Measurements from ENCODE around the gene ASCL1. TPM values are rescaled to one million over a fixed set of nuclear protein-coding genes. Genes with fewer than 3 reads are reported as not detected.

ASCL1 gene
- total and polyA plus RNA-seq, 12 donors, result not detected

DNA sequence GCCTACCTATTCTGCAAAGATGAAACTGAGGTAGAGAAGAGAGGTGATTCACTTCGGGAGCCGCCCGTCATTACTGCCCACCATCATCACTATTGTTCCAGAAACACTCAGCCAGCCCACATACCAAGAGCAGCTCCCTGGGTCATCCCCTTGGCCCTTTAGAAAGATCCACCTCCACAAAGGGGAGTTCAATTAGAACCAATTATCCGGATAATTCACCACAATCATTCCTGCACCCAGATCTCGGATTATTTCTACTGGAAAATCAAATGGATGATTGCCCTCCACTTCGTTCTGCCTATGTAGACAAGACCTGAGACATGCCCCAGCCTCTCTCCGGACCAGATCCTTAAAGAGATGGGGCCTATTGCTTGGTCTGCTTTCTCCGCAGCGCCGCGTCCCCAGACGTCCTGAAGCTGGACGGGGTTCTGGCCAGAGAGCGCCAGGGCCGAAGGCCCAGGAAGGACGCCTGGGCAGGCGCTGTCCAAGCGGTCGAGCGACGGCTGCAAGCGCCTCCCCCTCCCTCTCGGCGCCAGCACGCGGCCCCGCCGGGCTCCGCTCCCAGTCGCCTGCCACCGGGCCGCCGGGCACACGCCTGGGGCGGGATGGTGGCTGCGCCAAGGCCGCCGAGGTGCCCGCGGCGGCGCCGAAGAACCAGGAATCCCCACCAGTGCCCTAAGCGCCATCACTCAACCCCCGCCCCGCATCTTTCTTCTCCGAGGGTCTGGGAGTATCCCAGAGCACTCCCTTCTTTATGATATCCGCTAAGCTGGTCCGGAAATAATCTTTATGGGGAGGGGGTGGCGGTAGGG, 1.3 kb upstream of the ASCL1 start:
- Histone ChIP-seq H3K4me1 (peaks cover 2 to 22% (median 7%) of the 10 kb centered on the region in 9 donors), H3K27ac (no peak overlapping the region), H3K9me3 (no peaks in the 10 kb centered on the region), H3K36me3 (no peaks in the 10 kb centered on the region), H3K27me3 (peaks cover 12 to 100% (median 97%) of the 10 kb centered on the region in 7 donors), H3K4me3 (no peak overlapping the region)
- intact Hi-C loops (cut with DNase I), result no loop called here
- peak in 1 of 8 donors; percentile 22 for ATAC-seq
- whole genome bisulfite sequencing, 2 donors, result 2 to 3% methylated on average over 50 of the region's 50 CpGs
- no peak for DNase-seq
- TF ChIP-seq, protein P1, sequence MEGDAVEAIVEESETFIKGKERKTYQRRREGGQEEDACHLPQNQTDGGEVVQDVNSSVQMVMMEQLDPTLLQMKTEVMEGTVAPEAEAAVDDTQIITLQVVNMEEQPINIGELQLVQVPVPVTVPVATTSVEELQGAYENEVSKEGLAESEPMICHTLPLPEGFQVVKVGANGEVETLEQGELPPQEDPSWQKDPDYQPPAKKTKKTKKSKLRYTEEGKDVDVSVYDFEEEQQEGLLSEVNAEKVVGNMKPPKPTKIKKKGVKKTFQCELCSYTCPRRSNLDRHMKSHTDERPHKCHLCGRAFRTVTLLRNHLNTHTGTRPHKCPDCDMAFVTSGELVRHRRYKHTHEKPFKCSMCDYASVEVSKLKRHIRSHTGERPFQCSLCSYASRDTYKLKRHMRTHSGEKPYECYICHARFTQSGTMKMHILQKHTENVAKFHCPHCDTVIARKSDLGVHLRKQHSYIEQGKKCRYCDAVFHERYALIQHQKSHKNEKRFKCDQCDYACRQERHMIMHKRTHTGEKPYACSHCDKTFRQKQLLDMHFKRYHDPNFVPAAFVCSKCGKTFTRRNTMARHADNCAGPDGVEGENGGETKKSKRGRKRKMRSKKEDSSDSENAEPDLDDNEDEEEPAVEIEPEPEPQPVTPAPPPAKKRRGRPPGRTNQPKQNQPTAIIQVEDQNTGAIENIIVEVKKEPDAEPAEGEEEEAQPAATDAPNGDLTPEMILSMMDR (IDR thresholded peaks at IDR 0.05), result no peak

DNA sequence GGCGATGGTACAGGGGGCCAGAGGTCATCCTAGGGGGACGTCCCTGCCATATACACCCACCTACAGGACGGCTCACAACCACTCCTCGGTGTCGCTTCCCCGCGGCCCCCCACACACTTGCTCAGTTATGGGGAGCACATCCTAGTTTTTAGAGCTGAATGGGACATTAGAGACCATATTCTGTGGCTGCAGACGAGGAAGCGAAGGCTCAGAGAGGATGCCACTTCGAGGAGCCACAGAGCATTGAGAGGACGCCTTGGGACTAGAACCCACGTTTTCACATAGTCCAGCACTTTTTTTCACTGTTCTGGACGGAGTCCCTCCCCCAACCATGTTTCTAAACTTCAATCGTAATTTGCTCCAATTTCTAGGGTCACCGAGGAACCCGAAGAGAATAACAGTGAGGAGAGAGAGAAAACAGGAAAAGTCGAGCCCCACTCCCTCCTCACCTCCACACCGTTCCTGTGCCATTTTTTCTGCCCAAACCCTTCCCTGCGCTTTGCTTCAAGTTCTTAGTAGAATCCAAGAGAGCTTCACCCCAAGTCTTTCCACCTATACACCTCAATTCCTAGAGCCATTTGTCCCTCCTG, 641 bp upstream of the ASCL1 start:
- no peaks in the 10 kb centered on the region for H3K9me3 ChIP-seq
- TF ChIP-seq, protein P1 (IDR thresholded peaks at IDR 0.05), result no peak
- peaks cover 2 to 22% (median 7%) of the 10 kb centered on the region in 9 donors for H3K4me1 ChIP-seq
- ATAC-seq, result no peak
- no peak for DNase-seq
- 2 to 3% methylated on average over 19 of the region's 19 CpGs for WGBS, 2 donors
- H3K27me3 ChIP-seq, result peaks cover 12 to 100% (median 97%) of the 10 kb centered on the region in 7 donors
- H3K4me3 ChIP-seq, result no peak overlapping the region
- intact Hi-C loops (cut with DNase I), result no loop called here
- no peak overlapping the region for H3K27ac ChIP-seq
- H3K36me3 ChIP-seq, result no peaks in the 10 kb centered on the region

DNA sequence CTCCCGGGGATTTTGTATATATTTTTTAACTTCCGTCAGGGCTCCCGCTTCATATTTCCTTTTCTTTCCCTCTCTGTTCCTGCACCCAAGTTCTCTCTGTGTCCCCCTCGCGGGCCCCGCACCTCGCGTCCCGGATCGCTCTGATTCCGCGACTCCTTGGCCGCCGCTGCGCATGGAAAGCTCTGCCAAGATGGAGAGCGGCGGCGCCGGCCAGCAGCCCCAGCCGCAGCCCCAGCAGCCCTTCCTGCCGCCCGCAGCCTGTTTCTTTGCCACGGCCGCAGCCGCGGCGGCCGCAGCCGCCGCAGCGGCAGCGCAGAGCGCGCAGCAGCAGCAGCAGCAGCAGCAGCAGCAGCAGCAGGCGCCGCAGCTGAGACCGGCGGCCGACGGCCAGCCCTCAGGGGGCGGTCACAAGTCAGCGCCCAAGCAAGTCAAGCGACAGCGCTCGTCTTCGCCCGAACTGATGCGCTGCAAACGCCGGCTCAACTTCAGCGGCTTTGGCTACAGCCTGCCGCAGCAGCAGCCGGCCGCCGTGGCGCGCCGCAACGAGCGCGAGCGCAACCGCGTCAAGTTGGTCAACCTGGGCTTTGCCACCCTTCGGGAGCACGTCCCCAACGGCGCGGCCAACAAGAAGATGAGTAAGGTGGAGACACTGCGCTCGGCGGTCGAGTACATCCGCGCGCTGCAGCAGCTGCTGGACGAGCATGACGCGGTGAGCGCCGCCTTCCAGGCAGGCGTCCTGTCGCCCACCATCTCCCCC, 777 bp downstream of the ASCL1 start:
- H3K9me3 ChIP-seq, result peaks cover 0 to 6% (median 0%) of the 10 kb centered on the region in 11 donors
- H3K27ac ChIP-seq, result no peak overlapping the region
- peak overlapping the region in 9 of 10 donors; percentile 21 to 51 (median 36) for H3K4me3 ChIP-seq
- H3K4me1 ChIP-seq, result peaks cover 2 to 25% (median 7%) of the 10 kb centered on the region in 9 donors
- WGBS, 2 donors, result 1% methylated on average over 83 of the region's 83 CpGs
- ATAC-seq, result peak in 2 of 8 donors; percentile 16 to 31
- peaks cover 12 to 100% (median 98%) of the 10 kb centered on the region in 7 donors for H3K27me3 ChIP-seq
- TF ChIP-seq, protein P1 (IDR thresholded peaks at IDR 0.05), result no peak
- no peak for DNase-seq
- intact Hi-C loops (cut with DNase I), result no loop called here
- H3K36me3 ChIP-seq, result no peaks in the 10 kb centered on the region

DNA sequence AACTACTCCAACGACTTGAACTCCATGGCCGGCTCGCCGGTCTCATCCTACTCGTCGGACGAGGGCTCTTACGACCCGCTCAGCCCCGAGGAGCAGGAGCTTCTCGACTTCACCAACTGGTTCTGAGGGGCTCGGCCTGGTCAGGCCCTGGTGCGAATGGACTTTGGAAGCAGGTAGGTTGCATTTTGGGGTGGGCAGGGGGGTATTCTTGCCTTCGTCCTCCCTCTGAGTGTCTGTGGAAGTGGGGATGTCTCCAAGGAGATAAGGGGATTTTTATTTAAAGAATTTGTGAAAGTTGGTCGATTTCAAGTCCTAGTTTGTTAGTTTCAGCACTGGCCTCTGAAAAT, 1.3 kb downstream of the ASCL1 start:
- H3K9me3 ChIP-seq, result peaks cover 0 to 11% (median 0%) of the 10 kb centered on the region in 11 donors
- intact Hi-C loops (cut with DNase I), result no loop called here
- H3K36me3 ChIP-seq, result no peaks in the 10 kb centered on the region
- no peak for ATAC-seq
- TF ChIP-seq, protein P1 (IDR thresholded peaks at IDR 0.05), result no peak
- peak overlapping the region in 8 of 10 donors; percentile 21 to 51 (median 38) for H3K4me3 ChIP-seq
- H3K27me3 ChIP-seq, result peaks cover 12 to 100% (median 98%) of the 10 kb centered on the region in 7 donors
- no peak overlapping the region for H3K27ac ChIP-seq
- WGBS, 2 donors, result 2 to 4% methylated on average over 15 of the region's 15 CpGs
- peaks cover 2 to 25% (median 7%) of the 10 kb centered on the region in 9 donors for H3K4me1 ChIP-seq
- no peak for DNase-seq
